ENCODE data around the gene PPP2R2D. TPM values are rescaled to one million over a fixed set of nuclear protein-coding genes. Genes with fewer than 3 reads are reported as not detected.

Gene PPP2R2D
- total RNA-seq, 1 experiment from 2014 or later, result 23.7 TPM

DNA sequence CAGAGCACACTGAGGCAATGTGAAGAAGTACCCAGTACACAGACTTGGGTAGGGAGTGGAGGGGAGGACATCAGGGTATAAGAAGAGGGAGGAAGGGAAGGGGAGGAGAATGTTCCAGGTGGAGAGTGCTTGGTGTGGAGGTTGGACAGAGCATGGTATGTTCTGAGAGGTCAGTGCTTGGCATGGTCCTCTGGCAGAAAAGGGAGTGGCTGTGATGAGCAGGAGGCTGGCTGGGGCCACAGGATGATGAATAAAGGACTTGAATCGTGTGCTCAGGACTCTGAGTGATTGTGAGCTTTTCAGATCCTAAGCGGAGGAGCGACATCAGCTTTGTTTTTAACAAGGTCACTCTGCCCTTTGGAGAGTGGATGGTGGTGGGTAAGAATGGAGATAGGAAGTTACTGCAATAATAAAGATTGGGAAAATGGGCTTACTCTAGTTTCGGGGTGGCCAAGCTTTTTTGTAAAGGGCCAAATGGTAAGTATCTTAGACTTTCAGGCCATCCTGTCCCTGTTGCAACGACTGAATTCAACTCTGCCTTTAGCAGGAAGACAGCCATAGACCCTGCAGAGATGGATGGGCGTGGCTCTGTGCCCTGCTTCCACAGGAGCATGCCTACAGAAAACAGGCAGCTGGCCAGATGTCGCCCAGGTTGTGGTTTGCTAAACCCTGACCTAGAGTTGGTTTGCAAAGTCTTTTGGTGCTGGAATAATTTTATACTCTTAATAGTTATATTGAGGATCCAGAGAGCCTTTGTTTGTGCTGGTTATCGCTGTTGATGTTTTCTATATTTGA lies 8.4 kb downstream of the PPP2R2D start:
- Mint-ChIP-seq H3K9me3 (ENCODE audit: low read depth, unreplicated experiment) (no peaks in the 10 kb centered on the region), H3K4me3 (ENCODE audit: low read depth, unreplicated experiment) (no peak overlapping the region), H3K27me3 (ENCODE audit: unreplicated experiment) (no peaks in the 10 kb centered on the region), H3K27ac (ENCODE audit: unreplicated experiment) (no peak overlapping the region), H3K4me1 (ENCODE audit: low read depth, unreplicated experiment) (peaks cover 31% of the 10 kb centered on the region), H3K36me3 (ENCODE audit: insufficient read depth, unreplicated experiment) (peaks cover 10% of the 10 kb centered on the region)
- TF ChIP-seq, protein P1, sequence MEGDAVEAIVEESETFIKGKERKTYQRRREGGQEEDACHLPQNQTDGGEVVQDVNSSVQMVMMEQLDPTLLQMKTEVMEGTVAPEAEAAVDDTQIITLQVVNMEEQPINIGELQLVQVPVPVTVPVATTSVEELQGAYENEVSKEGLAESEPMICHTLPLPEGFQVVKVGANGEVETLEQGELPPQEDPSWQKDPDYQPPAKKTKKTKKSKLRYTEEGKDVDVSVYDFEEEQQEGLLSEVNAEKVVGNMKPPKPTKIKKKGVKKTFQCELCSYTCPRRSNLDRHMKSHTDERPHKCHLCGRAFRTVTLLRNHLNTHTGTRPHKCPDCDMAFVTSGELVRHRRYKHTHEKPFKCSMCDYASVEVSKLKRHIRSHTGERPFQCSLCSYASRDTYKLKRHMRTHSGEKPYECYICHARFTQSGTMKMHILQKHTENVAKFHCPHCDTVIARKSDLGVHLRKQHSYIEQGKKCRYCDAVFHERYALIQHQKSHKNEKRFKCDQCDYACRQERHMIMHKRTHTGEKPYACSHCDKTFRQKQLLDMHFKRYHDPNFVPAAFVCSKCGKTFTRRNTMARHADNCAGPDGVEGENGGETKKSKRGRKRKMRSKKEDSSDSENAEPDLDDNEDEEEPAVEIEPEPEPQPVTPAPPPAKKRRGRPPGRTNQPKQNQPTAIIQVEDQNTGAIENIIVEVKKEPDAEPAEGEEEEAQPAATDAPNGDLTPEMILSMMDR (IDR thresholded peaks at IDR 0.05; ENCODE audit: unreplicated experiment), result no peak
- no peak for DNase-seq
- CTCF ChIA-PET, result no interaction called here
- intact Hi-C loops (cut with micrococcal nuclease; ENCODE audit: unreplicated experiment), result no loop called here
- BruUV-seq (replicated peaks), result no TSS peak

DNA sequence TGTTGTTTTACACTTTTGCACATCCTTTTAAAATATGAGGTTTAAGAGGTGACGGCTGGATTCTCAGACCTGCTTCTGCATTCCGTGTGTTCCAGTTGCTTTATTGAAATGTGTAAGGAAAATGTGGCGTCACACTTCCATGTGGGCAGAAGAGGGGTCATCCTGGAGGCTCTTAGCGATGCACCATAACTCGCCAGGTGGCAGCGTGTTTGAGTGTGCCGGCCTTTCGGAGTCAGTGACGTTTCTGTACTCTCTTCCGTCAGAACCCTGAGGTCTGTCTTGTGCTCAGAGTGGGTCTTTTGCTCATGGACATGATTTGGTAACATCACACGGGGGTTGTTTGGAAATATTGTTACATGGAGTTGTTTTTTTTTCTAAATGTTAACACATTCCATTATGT lies 9.1 kb downstream of the PPP2R2D start:
- intact Hi-C loops (cut with micrococcal nuclease; ENCODE audit: unreplicated experiment), result no loop called here
- peaks cover 15% of the 10 kb centered on the region for H3K36me3 Mint-ChIP-seq (ENCODE audit: insufficient read depth, unreplicated experiment)
- CTCF ChIA-PET, result interaction anchor here (0.7 kb wide), 1 partner anchor 429 kb away, joined by 4 read pairs; no protein-coding TSS in a partner anchor
- peaks cover 34% of the 10 kb centered on the region for H3K4me1 Mint-ChIP-seq (ENCODE audit: low read depth, unreplicated experiment)
- TF ChIP-seq, protein P1 (IDR thresholded peaks at IDR 0.05; ENCODE audit: unreplicated experiment), result no peak
- DNase-seq, result no peak
- BruUV-seq (replicated peaks), result no TSS peak
- no peaks in the 10 kb centered on the region for H3K27me3 Mint-ChIP-seq (ENCODE audit: unreplicated experiment)
- no peaks in the 10 kb centered on the region for H3K9me3 Mint-ChIP-seq (ENCODE audit: low read depth, unreplicated experiment)
- H3K4me3 Mint-ChIP-seq (ENCODE audit: low read depth, unreplicated experiment), result no peak overlapping the region
- H3K27ac Mint-ChIP-seq (ENCODE audit: unreplicated experiment), result no peak overlapping the region

- CTCF ChIA-PET, result interaction anchor here (0.7 kb wide), 1 partner anchor 430 kb away, joined by 4 read pairs; no protein-coding TSS in a partner anchor
- H3K4me3 Mint-ChIP-seq (ENCODE audit: low read depth, unreplicated experiment), result no peak overlapping the region
- no peaks in the 10 kb centered on the region for H3K27me3 Mint-ChIP-seq (ENCODE audit: unreplicated experiment)
- intact Hi-C loops (cut with micrococcal nuclease; ENCODE audit: unreplicated experiment), result no loop called here
- H3K9me3 Mint-ChIP-seq (ENCODE audit: low read depth, unreplicated experiment), result no peaks in the 10 kb centered on the region
- TF ChIP-seq, protein P1 (IDR thresholded peaks at IDR 0.05; ENCODE audit: unreplicated experiment), result no peak
- DNase-seq, result no peak
- BruUV-seq (replicated peaks), result no TSS peak
- H3K27ac Mint-ChIP-seq (ENCODE audit: unreplicated experiment), result no peak overlapping the region
- peaks cover 15% of the 10 kb centered on the region for H3K36me3 Mint-ChIP-seq (ENCODE audit: insufficient read depth, unreplicated experiment)
- H3K4me1 Mint-ChIP-seq (ENCODE audit: low read depth, unreplicated experiment), result peaks cover 34% of the 10 kb centered on the region
Measured at GRCh38 chr10:131910663-131911314, 10.0 kb downstream of the PPP2R2D start.

- Mint-ChIP-seq H3K4me1 (ENCODE audit: low read depth, unreplicated experiment) (peaks cover 29% of the 10 kb centered on the region), H3K9me3 (ENCODE audit: low read depth, unreplicated experiment) (no peaks in the 10 kb centered on the region), H3K27ac (ENCODE audit: unreplicated experiment) (no peak overlapping the region), H3K36me3 (ENCODE audit: insufficient read depth, unreplicated experiment) (peaks cover 11% of the 10 kb centered on the region), H3K27me3 (ENCODE audit: unreplicated experiment) (no peaks in the 10 kb centered on the region), H3K4me3 (ENCODE audit: low read depth, unreplicated experiment) (no peak overlapping the region)
- no TSS peak for BruUV-seq (replicated peaks)
- intact Hi-C loops (cut with micrococcal nuclease; ENCODE audit: unreplicated experiment), result no loop called here
- CTCF ChIA-PET, result no interaction called here
- TF ChIP-seq, protein P1 (IDR thresholded peaks at IDR 0.05; ENCODE audit: unreplicated experiment), result no peak
- DNase-seq, result no peak
Measured at GRCh38 chr10:131911451-131911850, 10.6 kb downstream of the PPP2R2D start.
